GM19467 (cell line): ENCODE results near the gene NGEF.
"Not testable (repeated sequence)": the region's sequence is repeated elsewhere in the genome, so short reads cannot be mapped to it uniquely, and the experiment has no call there.

Experiments used
- ATAC-seq: cut with Tn5 transposase; IDR thresholded peaks from one replicate; pipeline ENCODE4 v1.9.1; 2021; ENCODE audit warnings: mild to moderate bottlenecking, moderate library complexity; ENCODE audit not compliant: unreplicated experiment

NGEF gene

DNA sequence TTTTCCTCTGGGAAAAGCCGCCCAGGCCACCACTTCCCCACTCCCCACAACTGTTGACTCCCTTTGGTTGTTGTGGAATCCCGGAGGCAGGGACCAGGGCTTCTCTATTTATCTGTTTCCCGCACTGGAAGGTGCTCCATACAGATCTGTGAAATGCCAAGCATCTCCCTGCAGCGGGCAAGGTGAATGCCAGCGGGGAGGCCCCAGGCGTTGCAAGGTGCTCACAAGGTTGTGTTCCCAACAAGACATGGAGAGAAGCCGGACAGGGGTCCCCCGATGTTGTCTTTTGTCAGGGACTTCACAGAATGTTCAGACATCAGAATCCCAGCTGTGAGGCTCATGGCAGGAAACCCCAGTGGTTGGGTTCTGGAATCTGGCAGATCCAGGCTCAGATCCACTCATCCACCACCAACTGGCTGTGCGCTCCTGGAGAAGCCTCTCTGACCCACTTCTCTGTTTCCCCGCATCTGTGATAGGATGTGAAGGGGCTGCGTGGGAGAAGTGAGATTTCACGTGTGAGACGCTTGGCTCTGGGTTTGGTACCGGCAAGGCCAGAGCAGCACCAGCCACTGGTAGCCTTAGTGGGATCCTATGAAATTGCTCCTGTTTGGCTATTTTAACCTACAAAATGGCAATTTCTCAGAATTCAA lies 10.8 kb upstream of the NGEF start:
- no peak for ATAC-seq

DNA sequence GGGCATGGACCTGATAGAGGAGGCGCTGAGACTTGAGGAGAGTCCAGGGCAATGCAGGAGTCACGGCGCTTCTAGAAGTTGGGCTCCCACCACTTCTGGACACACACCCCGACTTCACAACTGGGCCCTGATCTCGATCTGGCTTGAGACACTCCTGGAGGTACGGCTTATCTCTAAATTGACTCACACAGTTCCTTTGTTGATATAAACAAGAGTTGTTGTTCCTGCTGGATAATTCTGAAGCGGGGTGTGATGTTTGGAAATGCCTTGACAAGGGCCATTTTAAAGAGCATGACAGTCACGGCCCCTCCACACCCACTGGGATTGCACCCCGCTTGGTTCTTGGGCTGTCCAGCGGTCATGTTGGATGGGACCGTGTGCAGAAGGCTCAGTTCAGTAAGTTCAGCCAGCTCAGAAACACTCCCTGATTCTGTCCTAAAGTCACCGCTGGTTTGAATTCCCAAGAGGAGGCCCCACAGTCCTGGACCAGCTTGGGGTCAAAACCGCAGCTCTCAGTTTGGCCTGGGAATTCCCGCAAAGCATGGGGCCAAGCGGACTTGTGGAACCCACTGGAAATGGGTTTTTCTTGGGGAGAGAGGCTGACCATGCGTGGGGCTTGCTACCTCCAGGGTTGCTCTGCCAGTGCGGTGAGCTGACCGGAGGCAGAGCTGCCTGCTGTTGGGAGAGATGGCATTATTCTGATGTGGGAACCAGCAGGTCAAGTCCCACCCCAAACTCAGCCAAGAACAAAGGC lies 10.1 kb upstream of the NGEF start:
- no peak for ATAC-seq

GRCh38 chr2:233022561-233022960 lies 9.5 kb upstream of the NGEF start:
- ATAC-seq = no peak

- no peak for ATAC-seq
Measured at GRCh38 chr2:233021771-233022170, 8.7 kb upstream of the NGEF start.

- ATAC-seq = no peak
Measured at GRCh38 chr2:233020454-233020853, 7.4 kb upstream of the NGEF start.

GRCh38 chr2:233019610-233020009 lies 6.6 kb upstream of the NGEF start:
- ATAC-seq = not testable (repeated sequence)

DNA sequence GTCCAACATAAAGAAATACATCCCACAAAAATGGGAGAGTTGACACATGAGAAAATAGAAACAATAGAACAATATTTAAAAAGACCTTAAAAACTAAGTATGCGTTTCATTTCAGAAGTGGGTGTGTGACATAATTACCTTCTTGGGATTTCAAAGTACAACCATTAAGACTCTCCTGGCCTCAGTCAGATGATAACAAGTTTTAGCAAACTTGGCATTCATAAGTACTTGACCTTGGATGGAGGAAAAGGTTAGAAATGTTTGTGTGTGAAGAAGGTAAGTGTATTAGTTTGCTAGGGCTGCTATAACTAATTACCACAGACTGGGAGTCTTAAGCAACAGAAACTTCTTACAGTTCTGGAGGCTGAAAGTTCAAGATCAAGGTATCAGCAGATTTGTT lies 4.9 kb upstream of the NGEF start:
- ATAC-seq = no peak

- no peak for ATAC-seq
Measured at GRCh38 chr2:233015019-233015645, 2.1 kb upstream of the NGEF start.

- no peak for ATAC-seq
Measured at GRCh38 chr2:233013650-233014049, 594 bp upstream of the NGEF start.

- ATAC-seq = no peak
Measured at GRCh38 chr2:233012301-233012971, 620 bp downstream of the NGEF start.

GRCh38 chr2:233011702-233012131 lies 1.3 kb downstream of the NGEF start:
- no peak for ATAC-seq

DNA sequence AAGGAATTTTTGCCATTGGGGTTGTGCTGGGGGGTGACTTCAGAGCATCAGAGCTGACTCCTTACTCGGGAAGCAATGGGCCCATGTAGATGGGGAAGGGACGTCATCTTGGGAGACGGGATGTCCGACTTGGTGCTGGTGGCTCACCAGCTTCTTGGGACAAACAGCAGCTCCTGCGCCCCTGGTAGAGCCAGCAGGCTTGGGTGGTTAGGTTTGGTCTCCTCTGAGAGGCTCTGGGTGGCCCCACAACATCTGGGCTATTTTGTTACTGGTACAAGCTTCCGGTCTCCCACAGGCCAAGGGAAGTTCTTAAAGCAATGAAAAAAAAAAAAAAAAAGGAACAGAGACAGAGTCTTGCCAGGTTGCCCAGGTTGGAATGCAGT lies 1.8 kb downstream of the NGEF start:
- ATAC-seq = no peak

GRCh38 chr2:233010569-233011267 lies 2.3 kb downstream of the NGEF start:
- no peak for ATAC-seq

GRCh38 chr2:233009661-233010060 lies 3.4 kb downstream of the NGEF start:
- ATAC-seq = no peak

DNA sequence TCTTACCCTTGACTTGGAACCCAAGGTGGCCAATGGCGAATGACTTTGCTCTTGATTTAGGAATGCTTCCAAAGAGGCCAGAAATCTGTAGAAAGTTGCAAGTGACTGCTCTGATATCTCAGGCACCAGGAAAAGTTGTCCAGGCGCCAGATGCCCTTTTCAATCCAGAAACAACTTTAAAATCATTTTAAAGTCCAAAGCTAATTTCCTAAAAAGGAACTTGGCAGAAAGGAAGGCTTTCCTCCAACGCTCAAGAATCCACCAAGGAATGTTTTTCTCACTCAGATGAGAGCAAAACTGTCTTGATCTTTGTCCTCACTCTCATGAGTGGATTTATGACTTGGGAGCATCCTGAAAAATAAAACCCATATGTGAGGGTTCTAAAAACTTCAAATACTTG lies 5.3 kb downstream of the NGEF start:
- no peak for ATAC-seq

- ATAC-seq = no peak
Measured at GRCh38 chr2:233007270-233007669, 5.8 kb downstream of the NGEF start.

- ATAC-seq = no peak
Measured at GRCh38 chr2:233006648-233007047, 6.4 kb downstream of the NGEF start.

DNA sequence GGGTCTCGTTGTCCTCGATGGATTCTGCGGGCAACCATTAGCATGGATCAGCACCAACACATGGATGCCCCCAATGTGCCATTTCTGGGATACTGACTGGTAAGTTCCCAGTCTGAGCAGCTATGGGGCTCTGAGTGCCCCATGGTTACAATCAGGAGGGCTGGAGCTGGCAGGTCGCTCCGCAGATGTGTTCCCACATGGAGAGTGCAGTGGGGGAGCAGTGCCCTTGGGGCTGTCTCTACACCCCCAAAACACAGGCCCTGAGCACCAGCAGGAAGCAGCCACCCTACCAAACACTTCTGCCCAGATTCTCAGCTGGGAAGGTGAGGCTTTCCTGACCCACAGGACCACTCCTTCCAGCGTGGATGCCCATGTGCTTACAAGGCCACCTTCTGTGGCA lies 8.0 kb downstream of the NGEF start:
- ATAC-seq = no peak

DNA sequence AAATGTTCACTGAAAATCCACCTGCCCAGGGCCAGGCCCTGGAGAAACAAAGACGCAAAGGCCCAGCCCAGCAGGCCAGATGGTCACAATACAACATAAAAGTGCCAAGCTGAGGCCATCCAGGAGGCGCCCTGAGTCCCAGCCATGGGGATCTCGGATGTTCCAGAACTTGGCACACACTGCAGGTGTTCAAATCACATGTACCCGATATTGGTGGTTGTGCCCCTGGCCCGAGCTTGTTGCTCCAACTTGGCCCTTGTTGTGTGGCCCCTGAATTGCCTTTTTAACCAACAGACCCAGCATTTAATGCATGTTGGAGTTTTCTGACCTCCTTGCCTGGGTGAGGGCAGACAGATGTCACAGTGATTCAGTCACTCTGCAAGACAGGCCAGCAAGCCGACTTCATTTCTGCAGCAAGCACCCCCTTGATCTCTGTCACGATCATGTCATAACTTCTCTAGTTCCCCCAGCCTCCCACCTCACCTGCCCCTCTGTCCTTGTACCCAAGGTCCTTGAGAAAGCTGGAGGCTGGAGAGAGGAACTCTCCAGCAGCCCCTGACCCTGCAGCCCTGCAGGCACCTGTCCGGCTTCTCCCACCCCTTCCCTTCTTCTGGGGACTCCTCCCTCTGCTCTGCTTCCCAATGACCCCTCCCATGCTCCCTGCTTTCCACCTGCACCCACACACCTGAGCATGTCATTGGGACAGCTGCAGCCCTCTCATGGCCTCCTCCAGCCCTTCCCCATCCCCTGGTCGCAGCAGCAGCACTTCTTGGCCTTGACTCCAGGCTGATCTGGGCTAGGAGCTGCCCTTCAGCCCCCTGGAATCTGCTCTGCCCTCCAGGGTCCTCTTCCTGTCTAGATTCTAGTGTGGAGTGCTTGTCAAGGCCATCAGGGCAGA lies 9.1 kb downstream of the NGEF start:
- no peak for ATAC-seq
